Right lobe of liver (tissue), 4 donors: Measurements from ENCODE around the gene MYLK.

Experiments
- CTCF ChIP-seq, 4 donors: fragments of 200-600 bp in 3 of 4; fragments of 450-650 bp in 1 of 4; IDR thresholded peaks; one replicate each; pipeline versions ENCODE4 v1.5.1 to v1.8.0; 2016 to 2022; ENCODE audit warnings: antibody characterized with exemption in 4 of 4, mild to moderate bottlenecking in 2 of 4
- POLR2A ChIP-seq: fragments of 450-650 bp; IDR thresholded peaks from one replicate; pipeline ENCODE4 v1.6.1; 2017; ENCODE audit warnings: antibody characterized with exemption, mild to moderate bottlenecking
- donor health status: DM: no; HTN: no; CAD: no.
- donor health status: DM: no; HTN: no; CAD: no.
- donor health status: DM: no; HTN: yes; CAD: no.

GRCh38 chr3:123834631-123835030, 49.5 kb downstream of the MYLK start:
- TF ChIP-seq CTCF (IDR thresholded peaks at IDR 0.05) (no peak), POLR2A (no peak)
